ENCODE results near the gene RYR1. TPM values are rescaled to one million over a fixed set of nuclear protein-coding genes. Genes with fewer than 3 reads are reported as not detected.
A peak's percentile ranks its signal among the peaks of the same experiment; 100 is the strongest.

RYR1 gene
- polyA plus RNA-seq, 3 donors = 0.76 to 2.1 (median 2.1) TPM

- H3K27me3 Mint-ChIP-seq (ENCODE audit: low read depth in 3 of 3) = peaks cover 5 to 23% (median 13%) of the 10 kb centered on the region in 3 donors
- WGBS (ENCODE audit: insufficient coverage) = 100% methylated on average over 1 of the region's 3 CpGs
- H3K27ac ChIP-seq (ENCODE audit: low read depth in 1 of 2, low read length in 2 of 2) = no peak overlapping the region
- H3K4me1 Mint-ChIP-seq = peaks cover 5% of the 10 kb centered on the region
- no peak overlapping the region for H3K4me3 Mint-ChIP-seq
- H3K9me3 ChIP-seq (replicated peaks in 1 of 2; ENCODE audit: control insufficient read depth in 1 of 2, insufficient read depth in 1 of 2, low read length in 2 of 2) = no peaks in the 10 kb centered on the region
- peaks cover 0 to 2% (median 0%) of the 10 kb centered on the region in 7 donors for H3K9me3 Mint-ChIP-seq
- H3K27ac Mint-ChIP-seq = no peak overlapping the region
- no peak overlapping the region for H3K9ac ChIP-seq (ENCODE audit: insufficient read depth, low read length, poor library complexity, severe bottlenecking)
- intact Hi-C loops (cut with micrococcal nuclease) = no loop called here
- no peak for DNase-seq
- no peaks in the 10 kb centered on the region for H3K27me3 ChIP-seq (ENCODE audit: control insufficient read depth in 2 of 2, insufficient read depth in 2 of 2, low read length in 2 of 2)
- no peaks in the 10 kb centered on the region for H3K36me3 Mint-ChIP-seq
- H2AFZ ChIP-seq (ENCODE audit: insufficient read depth, low read depth, low read length, poor library complexity, severe bottlenecking) = no peak overlapping the region
- H3K4me3 ChIP-seq (replicated peaks in 1 of 3; ENCODE audit: low read depth in 2 of 3, low read length in 3 of 3) = no peak overlapping the region
- H3K4me2 ChIP-seq (replicated peaks; ENCODE audit: extremely low read depth, low read length, poor library complexity, severe bottlenecking) = no peak overlapping the region
- H4K20me1 ChIP-seq (ENCODE audit: insufficient read depth, low read length) = no peaks in the 10 kb centered on the region
- TF ChIP-seq CTCF (IDR thresholded peaks at IDR 0.05) = no peak
- H3K79me2 ChIP-seq (ENCODE audit: insufficient read depth, low read length) = no peaks in the 10 kb centered on the region
- no peaks in the 10 kb centered on the region for H3K36me3 ChIP-seq (replicated peaks in 1 of 2; ENCODE audit: control insufficient read depth in 1 of 2, insufficient read depth in 2 of 2, low read length in 2 of 2)
- H3K4me1 ChIP-seq (ENCODE audit: control insufficient read depth in 1 of 2, insufficient read depth in 2 of 2, low read length in 2 of 2) = peaks cover 3 to 4% of the 10 kb centered on the region in 2 donors
Measured at GRCh38 chr19:38513762-38514167, 80.3 kb downstream of the RYR1 start.

DNA sequence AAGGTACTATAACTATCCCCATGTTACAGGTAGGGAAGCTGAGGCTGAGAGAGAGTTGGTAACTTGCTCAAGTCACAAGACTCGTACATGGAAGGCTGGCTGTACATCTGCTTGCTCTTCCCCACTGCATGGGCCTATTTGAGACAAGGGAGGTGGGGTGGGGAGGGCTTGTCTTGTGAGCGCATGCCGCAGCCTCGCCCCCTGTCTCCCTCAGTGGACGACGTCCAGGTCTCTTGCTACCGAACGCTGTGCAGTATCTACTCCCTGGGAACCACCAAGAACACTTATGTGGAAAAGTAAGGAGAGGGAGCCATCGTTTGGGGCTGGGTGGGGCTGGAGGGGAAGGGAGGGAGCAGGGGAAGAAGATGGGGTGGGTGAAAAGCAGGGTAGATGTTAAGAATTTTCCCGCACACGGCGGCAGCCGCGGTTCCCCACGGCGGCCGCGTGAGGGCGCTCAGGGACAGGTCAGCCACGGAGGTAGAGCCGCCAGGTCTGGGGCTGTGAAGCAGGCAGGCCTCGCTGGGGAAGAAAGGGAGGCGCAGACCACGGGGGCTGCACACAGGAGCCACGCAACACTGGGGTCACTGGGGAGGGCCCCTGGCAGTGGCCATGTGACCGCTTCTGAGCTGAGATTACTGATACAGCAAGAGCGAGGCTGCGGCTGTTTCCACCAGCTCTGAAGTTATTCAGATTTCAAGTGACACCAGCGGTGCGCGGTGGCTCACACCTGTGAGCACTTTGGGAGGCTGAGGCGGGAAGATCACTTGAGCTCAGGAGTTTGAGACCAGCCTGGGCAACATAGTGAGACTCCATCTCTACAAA, 81.5 kb downstream of the RYR1 start:
- TF ChIP-seq CTCF (IDR thresholded peaks at IDR 0.05) = peak; percentile 94
- Histone ChIP-seq H3K27ac (ENCODE audit: low read depth in 1 of 2, low read length in 2 of 2) (no peak overlapping the region), H3K36me3 (replicated peaks in 1 of 2; ENCODE audit: control insufficient read depth in 1 of 2, insufficient read depth in 2 of 2, low read length in 2 of 2) (no peaks in the 10 kb centered on the region), H2AFZ (ENCODE audit: insufficient read depth, low read depth, low read length, poor library complexity, severe bottlenecking) (peak overlapping the region; percentile 65), H3K9me3 (replicated peaks in 1 of 2; ENCODE audit: control insufficient read depth in 1 of 2, insufficient read depth in 1 of 2, low read length in 2 of 2) (no peaks in the 10 kb centered on the region), H4K20me1 (ENCODE audit: insufficient read depth, low read length) (no peaks in the 10 kb centered on the region), H3K4me3 (replicated peaks in 1 of 3; ENCODE audit: low read depth in 2 of 3, low read length in 3 of 3) (no peak overlapping the region), H3K27me3 (ENCODE audit: control insufficient read depth in 2 of 2, insufficient read depth in 2 of 2, low read length in 2 of 2) (no peaks in the 10 kb centered on the region), H3K4me1 (ENCODE audit: control insufficient read depth in 1 of 2, insufficient read depth in 2 of 2, low read length in 2 of 2) (peaks cover 3 to 4% of the 10 kb centered on the region in 2 donors), H3K9ac (ENCODE audit: insufficient read depth, low read length, poor library complexity, severe bottlenecking) (no peak overlapping the region), H3K79me2 (ENCODE audit: insufficient read depth, low read length) (no peaks in the 10 kb centered on the region), H3K4me2 (replicated peaks; ENCODE audit: extremely low read depth, low read length, poor library complexity, severe bottlenecking) (no peak overlapping the region)
- WGBS (ENCODE audit: insufficient coverage) = 25% methylated on average over 23 of the region's 32 CpGs
- H3K36me3 Mint-ChIP-seq = no peaks in the 10 kb centered on the region
- intact Hi-C loops (cut with micrococcal nuclease) = loop anchor here in 1 of 2 donors (5.0 kb wide), 1 partner anchor 113 kb away; the partner anchor contains the start of gene FAM98C
- H3K27ac Mint-ChIP-seq = no peak overlapping the region
- H3K9me3 Mint-ChIP-seq = no peaks in the 10 kb centered on the region
- H3K27me3 Mint-ChIP-seq (ENCODE audit: low read depth in 3 of 3) = peaks cover 0 to 16% (median 14%) of the 10 kb centered on the region in 3 donors
- no peak overlapping the region for H3K4me3 Mint-ChIP-seq
- peak; percentile 41 to 56 (median 43) for DNase-seq
- H3K4me1 Mint-ChIP-seq = peaks cover 5% of the 10 kb centered on the region
